ENCODE measurements around the gene SVBP.

SVBP gene

GRCh38 chr1:42833981-42834380, 16.8 kb upstream of the SVBP start:
- no peaks in the 10 kb centered on the region for H3K27me3 ChIP-seq
- H3K9me3 ChIP-seq (replicated peaks in 1 of 11) = no peaks in the 10 kb centered on the region
- TF ChIP-seq Cebpa-rat (IDR thresholded peaks at IDR 0.05) = no peak
- H3K36me3 ChIP-seq = peaks cover 0 to 42% (median 0%) of the 10 kb centered on the region in 11 experiments; a peak in 9 of 22 replicates
- H3K4me1 ChIP-seq = peaks cover 0 to 35% (median 12%) of the 10 kb centered on the region in 10 experiments; a peak in 11 of 20 replicates
- H4K20me1 ChIP-seq = no peaks in the 10 kb centered on the region
- no peak overlapping the region for H3K27ac ChIP-seq
- no peak overlapping the region for H3K9ac ChIP-seq
- peak overlapping the region in 4 of 11 experiments; percentile 12 to 50 (median 34); a peak in 7 of 22 replicates for H3K4me2 ChIP-seq
- no peak overlapping the region for H3K4me3 ChIP-seq

- Histone ChIP-seq H3K9ac (no peak overlapping the region), H4K20me1 (no peaks in the 10 kb centered on the region)
Measured at GRCh38 chr1:42832641-42833240, 15.5 kb upstream of the SVBP start.

DNA sequence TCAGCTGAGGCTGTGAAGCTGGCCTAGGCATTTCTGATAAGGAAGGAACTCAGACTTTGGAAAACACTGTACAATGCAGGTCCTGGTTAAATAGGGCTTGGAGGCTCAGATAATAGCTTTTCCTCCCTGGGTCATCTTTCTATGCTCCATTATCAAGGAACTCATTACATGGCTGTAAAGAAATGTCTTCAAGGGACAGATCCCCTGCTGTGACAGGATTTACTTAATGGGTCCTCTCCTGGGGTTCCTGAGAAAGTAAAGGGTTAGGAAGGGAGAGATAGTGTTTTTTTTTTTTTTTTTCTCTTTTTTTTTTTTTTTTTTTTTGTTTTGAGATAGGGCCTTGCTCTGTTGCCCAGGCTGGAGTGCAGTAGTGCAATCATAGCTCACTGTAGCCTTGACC, 14.1 kb upstream of the SVBP start:
- Histone ChIP-seq H3K9ac (no peak overlapping the region), H3K4me2 (no peak overlapping the region), H3K36me3 (peaks cover 0 to 63% (median 3%) of the 10 kb centered on the region in 11 experiments; a peak in 10 of 22 replicates), H3K4me3 (no peak overlapping the region), H3K27me3 (no peaks in the 10 kb centered on the region), H3K4me1 (peaks cover 0 to 11% (median 3%) of the 10 kb centered on the region in 10 experiments; a peak in 9 of 20 replicates), H3K27ac (no peak overlapping the region), H3K9me3 (replicated peaks in 1 of 11) (no peaks in the 10 kb centered on the region), H4K20me1 (no peaks in the 10 kb centered on the region)
- no peak for TF ChIP-seq Cebpa-rat (IDR thresholded peaks at IDR 0.05)

More at GRCh38 chr1:42832641-42833240, 15.5 kb upstream of the SVBP start:
- H3K36me3 ChIP-seq = peaks cover 0 to 54% (median 0%) of the 10 kb centered on the region in 11 experiments; a peak in 9 of 22 replicates
- no peak overlapping the region for H3K4me3 ChIP-seq
- H3K9me3 ChIP-seq (replicated peaks in 1 of 11) = no peaks in the 10 kb centered on the region
- H3K27ac ChIP-seq = no peak overlapping the region
- H3K27me3 ChIP-seq = no peaks in the 10 kb centered on the region
- no peak for TF ChIP-seq Cebpa-rat (IDR thresholded peaks at IDR 0.05)
- H3K4me2 ChIP-seq = no peak overlapping the region
- H3K4me1 ChIP-seq = peaks cover 0 to 23% (median 3%) of the 10 kb centered on the region in 10 experiments; a peak in 9 of 20 replicates

GRCh38 chr1:42830631-42831030, 13.4 kb upstream of the SVBP start:
- H3K4me3 ChIP-seq = no peak overlapping the region
- no peak overlapping the region for H3K9ac ChIP-seq
- H3K9me3 ChIP-seq (replicated peaks in 1 of 11) = no peaks in the 10 kb centered on the region
- no peaks in the 10 kb centered on the region for H4K20me1 ChIP-seq
- no peak overlapping the region for H3K4me2 ChIP-seq
- peaks cover 0 to 63% (median 3%) of the 10 kb centered on the region in 11 experiments; a peak in 10 of 22 replicates for H3K36me3 ChIP-seq
- no peak for TF ChIP-seq Cebpa-rat (IDR thresholded peaks at IDR 0.05)
- H3K27me3 ChIP-seq = no peaks in the 10 kb centered on the region
- H3K27ac ChIP-seq = no peak overlapping the region
- peaks cover 0 to 11% (median 3%) of the 10 kb centered on the region in 10 experiments; a peak in 9 of 20 replicates for H3K4me1 ChIP-seq

DNA sequence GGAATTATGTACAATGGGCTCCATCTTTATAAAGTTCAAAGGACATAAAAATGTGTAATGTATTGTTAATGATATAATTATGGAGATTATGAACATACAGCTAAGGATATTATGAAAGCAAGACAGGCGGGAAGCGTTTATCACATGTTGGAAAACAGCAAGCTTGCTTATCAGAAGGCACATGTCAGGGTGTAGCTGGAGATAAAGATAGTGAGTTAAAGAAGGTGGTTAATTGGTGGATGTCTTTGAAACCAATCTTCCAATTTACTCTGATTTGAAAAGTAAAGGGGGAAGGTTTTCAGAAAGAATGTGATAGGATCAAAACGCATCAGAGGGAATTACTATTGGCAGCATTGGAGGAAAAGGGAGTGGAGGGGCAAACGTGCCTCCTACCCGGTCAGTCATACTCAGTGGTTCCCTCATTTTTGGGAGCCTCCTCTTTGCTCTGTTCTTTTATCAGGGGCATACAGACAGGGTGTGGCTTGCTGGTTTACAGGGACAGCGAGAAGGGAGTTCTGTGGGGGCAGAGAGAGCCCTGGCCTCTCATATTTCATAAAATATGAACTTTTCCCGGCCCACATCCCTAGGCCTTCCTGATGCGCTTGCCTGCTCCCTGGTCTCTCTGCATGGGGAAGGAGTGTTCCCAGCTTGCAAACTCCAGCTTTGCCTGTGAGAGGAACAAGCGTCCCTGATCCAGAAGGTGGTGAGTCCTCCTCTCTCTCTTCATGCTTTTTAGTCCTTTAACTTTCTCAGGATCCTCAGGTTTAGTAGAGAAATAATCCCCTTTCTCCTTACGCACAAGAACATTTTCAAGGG, 8.0 kb upstream of the SVBP start:
- H3K4me2 ChIP-seq = no peak overlapping the region
- peaks cover 0 to 17% (median 9%) of the 10 kb centered on the region in 10 experiments; a peak in 12 of 20 replicates for H3K4me1 ChIP-seq
- H3K36me3 ChIP-seq = peaks cover 0 to 36% (median 3%) of the 10 kb centered on the region in 11 experiments; a peak in 10 of 22 replicates
- H3K27me3 ChIP-seq = no peaks in the 10 kb centered on the region
- no peak for TF ChIP-seq Cebpa-rat (IDR thresholded peaks at IDR 0.05)
- no peak overlapping the region for H3K4me3 ChIP-seq
- no peaks in the 10 kb centered on the region for H3K9me3 ChIP-seq (replicated peaks in 1 of 11)
- no peak overlapping the region for H3K9ac ChIP-seq
- no peak overlapping the region for H3K27ac ChIP-seq
- H4K20me1 ChIP-seq = no peaks in the 10 kb centered on the region

GRCh38 chr1:42824481-42825035, 7.4 kb upstream of the SVBP start:
- Histone ChIP-seq H3K4me3 (no peak overlapping the region), H3K4me2 (no peak overlapping the region), H3K4me1 (peaks cover 0 to 21% (median 9%) of the 10 kb centered on the region in 10 experiments; a peak in 12 of 20 replicates), H3K9me3 (replicated peaks in 1 of 11) (no peaks in the 10 kb centered on the region), H3K27ac (no peak overlapping the region), H4K20me1 (no peaks in the 10 kb centered on the region), H3K27me3 (no peaks in the 10 kb centered on the region), H3K36me3 (peaks cover 0 to 30% (median 0%) of the 10 kb centered on the region in 11 experiments; a peak in 8 of 22 replicates), H3K9ac (no peak overlapping the region)
- TF ChIP-seq Cebpa-rat (IDR thresholded peaks at IDR 0.05) = no peak

DNA sequence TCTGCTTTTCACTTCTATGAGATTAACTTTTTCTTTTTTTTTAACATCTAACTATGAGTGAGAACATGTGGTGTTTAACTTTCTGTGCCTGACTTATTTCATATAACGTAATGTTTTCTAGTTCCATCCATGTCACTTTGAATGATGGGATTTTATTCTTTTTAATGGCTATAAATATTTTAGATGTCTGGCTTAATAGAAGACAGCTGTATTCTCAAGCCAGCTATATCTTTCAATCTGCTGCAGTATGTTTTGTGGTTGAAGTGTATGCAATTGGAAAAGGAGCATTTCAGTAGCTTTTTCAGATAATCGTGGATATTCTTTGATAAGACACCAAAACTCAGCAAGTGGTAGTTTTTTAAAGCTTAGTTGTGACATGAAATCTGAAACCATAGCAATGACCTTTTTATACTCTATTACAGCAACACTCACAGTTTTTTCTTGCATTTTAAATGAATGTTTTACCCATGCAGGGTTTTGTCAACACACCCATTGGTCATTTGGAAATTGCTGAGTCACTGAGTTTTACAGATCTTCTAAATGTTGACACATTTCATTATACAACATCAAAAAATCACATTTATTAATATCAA, 5.7 kb upstream of the SVBP start:
- 0 out of 22 replicates have a peak overlapping the region, but pooled peaks of 1 of the 11 experiments have one; percentile 4 for H3K4me2 ChIP-seq
- peaks cover 2 to 29% (median 11%) of the 10 kb centered on the region in 10 experiments; a peak in 18 of 20 replicates for H3K4me1 ChIP-seq
- no peaks in the 10 kb centered on the region for H4K20me1 ChIP-seq
- H3K9ac ChIP-seq = no peak overlapping the region
- H3K9me3 ChIP-seq (replicated peaks in 1 of 11) = no peaks in the 10 kb centered on the region
- no peak for TF ChIP-seq Cebpa-rat (IDR thresholded peaks at IDR 0.05)
- no peak overlapping the region for H3K4me3 ChIP-seq
- no peaks in the 10 kb centered on the region for H3K27me3 ChIP-seq
- peaks cover 0 to 14% (median 0%) of the 10 kb centered on the region in 11 experiments; a peak in 5 of 22 replicates for H3K36me3 ChIP-seq
- H3K27ac ChIP-seq = no peak overlapping the region

- H3K4me3 ChIP-seq = no peak overlapping the region
- no peaks in the 10 kb centered on the region for H3K9me3 ChIP-seq (replicated peaks in 1 of 11)
- peaks cover 0 to 5% (median 0%) of the 10 kb centered on the region in 11 experiments; a peak in 4 of 22 replicates for H3K36me3 ChIP-seq
- H4K20me1 ChIP-seq = peaks cover 0 to under 1% (median 0%) of the 10 kb centered on the region in 11 experiments; a peak in 2 of 22 replicates
- peak overlapping the region in 1 of 11 experiments; percentile 46; a peak in 3 of 22 replicates for H3K4me2 ChIP-seq
- peaks cover 8 to 33% (median 16%) of the 10 kb centered on the region in 10 experiments; a peak in 19 of 20 replicates for H3K4me1 ChIP-seq
- no peak overlapping the region for H3K9ac ChIP-seq
- TF ChIP-seq Cebpa-rat (IDR thresholded peaks at IDR 0.05) = no peak
- no peaks in the 10 kb centered on the region for H3K27me3 ChIP-seq
- H3K27ac ChIP-seq = no peak overlapping the region
Measured at GRCh38 chr1:42821690-42822089, 4.5 kb upstream of the SVBP start.

Data from BLaER1 treated with 17β-estradiol and CSF1 and Interleukin-3, amounts not matched to agents 10 nM and 100 nM (cell line).